HPDE6-E6E7 (cell line): ENCODE data around the gene SH3PXD2A.
"Not testable (repeated sequence)": the region's sequence is repeated elsewhere in the genome, so short reads cannot be mapped to it uniquely, and the experiment has no call there.

ENCODE experiments used
- DNase-seq: peaks from one replicate; pipeline ENCODE4 v3.0.0; 2011; ENCODE audit warnings: missing footprints; ENCODE audit errors: extremely low spot score

SH3PXD2A gene

GRCh38 chr10:103747193-103747865, 108.0 kb downstream of the SH3PXD2A start:
- DNase-seq: no peak

GRCh38 chr10:103746598-103746997, 108.8 kb downstream of the SH3PXD2A start:
- no peak for DNase-seq

GRCh38 chr10:103745341-103746247, 109.8 kb downstream of the SH3PXD2A start:
- DNase-seq: peak; percentile 76

- no peak for DNase-seq
Measured at GRCh38 chr10:103742824-103743223, 112.6 kb downstream of the SH3PXD2A start.

DNA sequence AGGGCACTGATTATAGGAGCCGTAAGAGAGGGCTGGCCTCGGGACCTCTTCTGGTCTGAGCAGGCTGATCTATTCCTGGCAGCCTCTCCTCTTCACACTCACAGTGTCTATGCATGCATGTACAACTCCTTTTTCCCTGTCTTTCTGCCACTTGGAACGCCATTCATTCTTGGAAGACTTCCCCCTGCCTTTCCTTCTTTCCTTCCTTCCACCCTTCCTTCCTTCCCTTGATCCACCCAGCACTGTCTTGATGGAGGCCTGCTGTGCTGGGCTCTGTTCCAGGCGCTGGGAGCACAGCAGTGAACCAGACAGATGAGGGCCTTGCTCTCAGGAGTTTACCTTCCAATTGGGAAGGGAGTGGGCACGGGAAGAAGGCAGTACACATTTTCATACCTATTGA, 114.8 kb downstream of the SH3PXD2A start:
- no peak for DNase-seq

GRCh38 chr10:103739039-103739764, 116.2 kb downstream of the SH3PXD2A start:
- DNase-seq: no peak

DNA sequence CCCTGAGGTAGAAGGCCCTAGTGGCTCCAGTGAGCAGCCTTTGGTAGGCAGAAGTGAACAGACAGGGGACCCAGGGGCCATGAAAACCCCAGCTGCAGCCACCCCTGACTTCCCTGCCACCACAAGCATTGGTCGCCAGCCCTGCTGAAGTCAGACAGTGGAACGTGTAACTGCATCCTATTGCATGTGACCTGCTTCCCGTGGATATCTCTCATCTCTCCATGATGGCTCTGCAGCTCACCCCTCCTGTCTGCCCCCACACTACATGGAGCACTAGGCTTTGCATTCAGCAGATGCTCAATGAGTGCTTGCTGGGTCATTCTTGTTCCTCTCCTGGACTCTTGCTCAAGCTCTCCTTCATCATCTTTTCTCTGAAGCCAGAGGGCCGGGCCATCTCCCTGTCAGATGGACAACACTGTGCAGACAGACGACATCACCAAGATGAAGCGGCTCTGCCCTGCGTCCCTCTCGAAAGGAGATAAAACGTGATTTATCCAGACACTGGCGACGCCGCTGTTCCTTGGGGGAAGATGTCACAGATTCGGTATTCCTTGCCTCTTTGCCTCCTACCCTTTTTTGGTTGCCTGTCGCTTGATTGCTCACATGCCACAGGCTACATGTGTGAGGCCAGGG, 117.5 kb downstream of the SH3PXD2A start:
- DNase-seq: no peak

- DNase-seq: no peak
Measured at GRCh38 chr10:103736763-103737162, 118.6 kb downstream of the SH3PXD2A start.

- no peak for DNase-seq
Measured at GRCh38 chr10:103736044-103736443, 119.3 kb downstream of the SH3PXD2A start.

DNA sequence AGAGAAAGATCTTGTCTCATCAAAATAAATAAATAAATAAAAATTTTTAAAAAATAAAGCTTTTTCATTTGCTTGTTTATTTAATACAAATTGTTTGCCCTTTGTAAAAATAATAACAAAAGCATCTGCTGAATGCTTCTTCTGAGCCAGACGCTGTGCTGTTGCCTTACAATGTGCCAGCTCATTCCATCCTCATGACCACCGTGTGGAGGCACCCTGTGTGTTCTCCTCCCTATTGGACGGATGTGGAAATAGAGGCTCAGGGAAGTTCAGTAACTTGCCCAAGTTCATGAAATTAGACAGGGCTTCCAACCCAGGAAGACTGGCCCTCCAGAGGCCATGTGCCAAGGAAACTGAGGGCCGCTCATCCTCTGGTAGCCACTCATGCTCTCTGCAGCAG, 120.6 kb downstream of the SH3PXD2A start:
- no peak for DNase-seq

DNA sequence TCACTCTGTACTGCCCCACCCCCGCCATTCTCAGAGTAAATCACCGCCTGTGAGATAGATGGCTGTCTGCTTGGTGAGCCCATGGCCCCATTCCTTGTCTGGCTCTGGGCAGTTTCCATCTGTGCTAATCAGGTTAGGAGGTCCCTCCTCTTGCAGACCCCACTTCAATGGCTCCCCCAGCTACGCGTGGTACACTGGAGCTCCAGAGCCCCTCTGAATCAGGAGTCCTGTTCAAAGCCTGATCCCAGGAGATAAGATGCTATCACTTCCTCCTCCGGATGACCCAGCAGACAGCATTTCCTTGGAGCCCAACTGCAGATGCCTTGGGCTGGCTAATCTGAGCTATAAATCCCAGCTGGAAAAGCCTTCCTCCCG, 122.3 kb downstream of the SH3PXD2A start:
- DNase-seq: no peak

DNA sequence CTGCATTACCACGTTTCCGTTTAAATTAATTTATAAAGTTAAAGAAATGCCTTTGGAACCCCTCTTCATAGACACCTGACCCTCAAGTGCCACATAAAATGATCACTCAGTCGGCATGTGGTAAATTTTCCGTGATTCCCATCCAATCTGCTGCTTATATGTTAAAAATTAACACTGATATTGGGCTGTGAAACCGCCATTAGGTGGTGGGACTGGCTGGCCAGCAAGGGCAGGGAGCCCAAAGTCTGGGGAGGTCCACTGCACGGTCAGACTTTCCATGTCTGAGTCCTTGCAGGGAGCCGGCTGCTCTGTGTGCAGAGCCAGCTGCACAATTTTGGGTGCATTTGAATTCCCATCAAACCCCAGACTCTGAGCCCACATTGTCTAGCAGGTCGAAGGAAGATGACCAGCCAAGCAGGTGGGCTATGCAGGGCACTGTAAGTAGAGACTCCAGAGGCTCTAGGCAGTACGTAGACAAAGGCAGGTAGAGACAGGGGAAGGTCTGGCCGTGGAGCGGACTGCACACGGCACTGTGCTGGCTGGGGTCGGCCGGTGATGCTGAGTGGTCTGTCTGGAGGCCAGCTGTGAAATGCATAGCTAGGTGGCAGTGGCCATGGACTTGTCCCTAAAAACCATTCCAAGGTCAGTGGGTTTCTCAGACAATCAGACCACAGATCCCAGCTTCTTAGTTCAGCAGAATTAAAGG, 122.9 kb downstream of the SH3PXD2A start:
- DNase-seq: no peak

DNA sequence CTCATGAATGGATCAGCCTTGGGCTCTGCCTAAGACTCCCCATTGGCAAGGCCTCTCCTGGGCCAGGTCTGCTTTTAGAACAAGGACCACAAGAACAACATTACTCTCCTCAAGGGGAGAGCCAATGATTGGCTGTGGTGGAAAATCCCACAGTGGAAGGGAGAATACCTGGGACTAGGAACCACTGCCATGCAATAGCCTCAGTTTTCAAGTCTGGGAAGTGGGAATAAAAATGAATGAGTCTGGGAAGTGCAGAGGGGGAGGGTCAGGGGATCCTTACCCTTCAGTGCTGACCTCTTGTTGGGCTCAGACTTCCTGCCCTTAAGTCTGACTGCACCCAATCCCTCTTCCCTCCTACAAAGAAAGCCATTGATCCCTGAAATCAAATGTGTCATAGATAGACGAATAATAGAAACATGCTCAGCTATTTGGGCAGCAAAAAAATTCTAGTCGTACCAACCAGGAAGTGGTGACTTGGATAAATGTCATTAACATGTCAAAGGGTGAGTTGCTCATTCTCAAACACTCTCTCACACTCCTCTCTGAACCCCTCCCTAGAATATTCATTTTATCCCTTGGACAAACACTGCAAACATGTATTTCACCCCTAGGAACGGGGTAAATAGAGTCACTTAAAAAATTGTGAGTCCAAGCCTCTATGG, 123.6 kb downstream of the SH3PXD2A start:
- DNase-seq: no peak

GRCh38 chr10:103731026-103731425, 124.3 kb downstream of the SH3PXD2A start:
- DNase-seq: not testable (repeated sequence)

DNA sequence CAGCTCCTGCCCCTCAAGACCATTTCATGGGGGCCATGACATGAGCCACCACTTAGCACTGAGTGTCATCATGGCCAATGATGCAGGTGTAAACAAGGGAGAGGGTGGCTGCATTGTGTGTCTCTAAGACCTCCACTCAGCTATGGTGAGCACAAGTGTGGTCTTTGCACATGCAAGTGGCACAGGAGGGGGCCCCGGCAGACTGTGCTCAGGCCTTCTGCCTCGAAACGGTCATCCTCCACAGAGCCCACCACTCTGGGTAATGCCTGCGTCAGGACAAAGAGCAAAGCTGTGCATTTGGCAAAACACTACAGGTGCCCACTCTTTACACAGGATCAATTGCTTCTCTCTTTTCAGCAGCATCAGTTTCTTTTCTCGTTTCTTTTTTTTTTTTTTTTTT, 125.5 kb downstream of the SH3PXD2A start:
- no peak for DNase-seq

- no peak for DNase-seq
Measured at GRCh38 chr10:103727991-103728689, 127.2 kb downstream of the SH3PXD2A start.

DNA sequence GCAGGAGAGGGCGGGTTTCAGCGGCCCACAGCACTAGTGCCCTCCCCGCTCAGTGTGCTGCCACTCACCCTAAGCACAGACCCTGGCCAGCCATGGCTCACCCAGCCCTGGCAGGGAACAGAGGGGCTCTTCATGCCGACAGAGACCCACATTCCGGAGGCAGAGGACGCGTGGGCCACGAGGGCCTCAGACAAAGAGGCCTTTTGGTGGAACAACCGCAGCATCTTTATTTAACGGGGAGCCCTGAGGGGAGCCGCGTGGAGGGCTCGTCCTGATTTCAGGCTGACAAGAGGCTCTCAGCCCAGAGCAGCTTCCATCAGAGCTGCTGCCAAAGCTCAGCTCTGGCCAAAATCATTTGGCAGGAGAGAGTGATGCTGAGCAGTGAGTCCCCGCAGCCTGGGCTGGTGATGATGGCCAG, 127.8 kb downstream of the SH3PXD2A start:
- no peak for DNase-seq

GRCh38 chr10:103726637-103727036, 128.7 kb downstream of the SH3PXD2A start:
- no peak for DNase-seq

DNA sequence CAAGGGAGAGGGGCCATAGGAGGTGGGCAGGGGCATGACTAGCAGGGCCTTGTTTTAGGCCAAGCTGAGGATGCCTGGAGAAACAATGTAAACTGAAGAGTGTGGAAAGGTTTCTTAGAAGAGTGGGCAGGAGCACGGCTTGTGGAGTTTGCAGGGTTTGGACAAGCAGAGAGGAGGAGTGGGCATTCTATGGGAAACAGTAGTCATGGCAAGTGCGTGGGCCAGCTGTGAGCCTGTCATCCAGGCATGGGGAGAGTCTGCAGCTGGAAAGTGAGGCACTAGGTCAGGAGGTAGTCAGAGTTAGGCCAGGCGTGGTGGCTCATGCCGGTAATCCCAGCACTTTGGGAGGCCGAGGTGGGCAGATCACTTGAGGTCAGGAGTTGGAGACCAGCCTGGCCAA, 130.1 kb downstream of the SH3PXD2A start:
- no peak for DNase-seq

DNA sequence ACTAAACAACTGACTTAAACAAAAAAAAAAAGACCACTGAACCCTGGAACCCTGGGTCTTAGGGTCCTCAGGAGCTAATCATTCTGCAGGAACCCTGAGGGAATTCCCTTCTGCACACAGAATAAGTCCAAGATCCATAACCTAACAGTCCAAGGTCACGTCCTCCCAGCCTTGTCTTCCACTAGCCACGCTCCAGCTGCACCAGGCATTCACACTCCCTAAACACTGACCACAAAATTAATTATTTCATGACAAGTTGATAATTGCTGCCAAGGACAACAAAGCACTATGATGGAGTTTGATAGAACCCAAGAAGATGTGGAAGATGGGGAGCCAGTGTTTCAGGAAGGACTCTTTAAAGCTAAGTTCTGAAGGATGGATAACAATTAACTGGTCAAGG, 130.6 kb downstream of the SH3PXD2A start:
- no peak for DNase-seq
